HG02973 (cell line): ENCODE results near the gene DDAH1.

Experiments
- ATAC-seq: cut with Tn5 transposase; IDR thresholded peaks from one replicate; pipeline ENCODE4 v1.9.1; 2021; ENCODE audit warnings: moderate library complexity; ENCODE audit not compliant: unreplicated experiment

Gene DDAH1

DNA sequence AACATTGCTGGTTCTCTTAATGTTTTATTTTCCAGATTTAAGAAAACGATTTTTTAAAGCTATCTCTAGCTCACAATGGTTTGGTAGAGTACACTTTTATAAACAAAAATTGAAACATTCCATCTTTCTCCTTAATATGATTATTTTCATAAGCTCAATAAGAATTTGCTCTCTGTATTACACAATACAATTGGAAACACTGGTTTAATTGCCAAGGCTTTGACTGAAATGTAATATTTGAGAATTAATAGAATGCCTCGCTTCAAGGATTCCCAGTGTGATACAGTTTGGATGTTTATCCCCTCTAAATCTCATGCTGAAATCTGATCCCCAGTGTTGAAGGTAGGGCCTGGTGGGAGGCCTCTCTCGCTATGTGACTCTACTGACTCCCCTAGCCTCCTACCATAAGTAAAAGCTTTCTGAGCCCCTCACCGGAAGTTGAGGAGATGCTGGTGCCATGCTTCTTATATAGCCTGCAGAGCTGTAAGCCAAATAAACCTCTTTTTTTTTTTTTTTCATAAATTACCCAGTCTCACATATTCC lies 67.4 kb downstream of the DDAH1 start:
- ATAC-seq = no peak

DNA sequence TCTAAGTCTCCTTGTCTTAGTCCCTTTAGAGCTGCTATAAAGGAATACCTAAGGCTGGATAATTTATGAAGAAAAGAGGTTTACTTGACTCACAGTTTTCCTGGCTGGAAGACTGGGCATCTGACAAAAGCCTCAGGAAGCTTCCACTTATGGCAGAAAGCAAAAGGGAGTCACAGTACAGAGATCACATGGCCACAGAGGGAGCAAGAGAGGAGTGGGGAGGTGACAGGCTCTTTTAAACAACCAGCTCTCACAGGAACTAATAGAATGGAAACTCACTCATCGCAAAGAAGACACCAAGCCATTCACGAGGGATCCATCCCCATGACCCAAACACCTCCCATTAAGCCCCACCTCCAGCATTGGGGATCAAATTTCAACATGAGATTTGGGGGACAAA lies 68.8 kb downstream of the DDAH1 start:
- ATAC-seq = no peak

- no peak for ATAC-seq
Observed at GRCh38 chr1:85394130-85394529, 70.8 kb downstream of the DDAH1 start.

DNA sequence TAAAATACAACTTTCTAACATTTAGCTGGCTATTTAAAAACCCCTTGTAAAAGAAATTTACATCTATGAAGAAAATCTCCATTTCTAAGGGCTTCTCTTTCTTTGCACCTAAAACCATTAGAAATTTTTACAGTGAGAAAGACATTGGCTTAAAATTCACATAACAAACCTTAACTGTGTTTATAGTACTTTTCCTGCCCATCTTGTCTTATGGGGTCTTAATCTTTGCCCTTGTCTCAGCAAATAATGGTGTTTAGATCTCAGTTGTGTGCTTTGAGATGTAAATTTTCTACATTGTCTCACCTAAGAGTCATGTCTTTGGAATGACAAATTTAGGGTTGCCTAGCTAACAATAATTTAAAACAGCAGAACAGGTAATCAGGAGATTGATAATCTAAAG lies 71.5 kb downstream of the DDAH1 start:
- ATAC-seq = no peak

- ATAC-seq = no peak
Observed at GRCh38 chr1:85388416-85388815, 76.5 kb downstream of the DDAH1 start.

DNA sequence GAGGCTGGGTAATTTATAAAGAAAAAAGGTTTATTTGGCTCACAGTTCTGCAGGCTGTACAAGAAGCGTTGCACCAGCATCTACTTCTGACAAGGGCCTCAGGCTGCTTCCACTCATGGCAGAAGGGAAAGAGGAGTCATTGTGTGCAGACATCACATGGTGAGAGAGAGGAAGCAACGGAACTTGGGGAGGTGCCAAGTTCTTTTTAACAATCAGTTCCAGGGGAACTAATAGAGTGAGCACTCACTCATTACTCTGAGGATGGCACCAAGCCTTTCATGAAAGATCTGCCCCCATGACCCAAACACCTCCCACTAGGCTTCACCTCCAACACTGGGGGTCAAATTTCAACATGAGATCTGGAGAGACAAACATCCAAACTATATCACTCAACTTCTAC lies 77.2 kb downstream of the DDAH1 start:
- ATAC-seq = no peak

GRCh38 chr1:85386068-85386722 lies 78.8 kb downstream of the DDAH1 start:
- ATAC-seq = no peak

- ATAC-seq = no peak
Observed at GRCh38 chr1:85379203-85380136, 85.5 kb downstream of the DDAH1 start.

GRCh38 chr1:85378534-85378933 lies 86.4 kb downstream of the DDAH1 start:
- ATAC-seq = no peak

GRCh38 chr1:85376356-85376755 lies 88.6 kb downstream of the DDAH1 start:
- no peak for ATAC-seq

DNA sequence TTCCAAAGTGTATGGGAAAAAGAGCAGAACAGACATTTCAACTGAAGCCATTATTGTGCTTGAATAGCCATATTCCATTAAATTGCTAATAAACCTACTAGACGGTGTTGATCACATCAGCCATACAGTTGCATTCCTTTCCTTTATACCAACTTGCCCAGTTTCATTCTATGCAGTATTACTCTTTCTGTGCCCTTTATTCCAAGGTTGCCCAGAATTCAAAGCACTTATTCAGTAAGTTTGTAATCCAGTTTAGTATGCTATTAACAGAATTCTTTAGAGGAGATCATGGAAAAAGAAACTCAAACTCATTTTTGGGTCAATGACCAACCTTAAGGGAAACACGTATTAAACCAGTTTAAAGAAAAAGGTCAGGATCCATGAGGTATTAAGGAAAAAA lies 89.5 kb downstream of the DDAH1 start:
- no peak for ATAC-seq

GRCh38 chr1:85374160-85374559 lies 90.8 kb downstream of the DDAH1 start:
- no peak for ATAC-seq

DNA sequence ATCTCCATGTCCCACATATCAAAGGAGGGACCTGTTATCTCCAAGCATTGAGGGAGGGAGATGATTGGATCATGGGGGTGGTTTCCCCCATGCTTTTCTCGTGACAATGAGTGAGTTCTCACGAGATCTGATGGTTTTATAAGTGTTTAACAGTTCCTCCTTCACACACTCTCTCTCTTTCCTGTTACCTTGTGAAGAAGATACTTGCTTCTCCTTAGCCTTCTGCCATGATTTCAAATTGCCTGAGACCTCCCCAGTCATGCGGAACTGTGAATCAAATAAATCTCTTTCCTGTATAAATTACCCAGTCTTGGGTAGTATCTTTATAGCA lies 91.6 kb downstream of the DDAH1 start:
- no peak for ATAC-seq

- ATAC-seq = no peak
Observed at GRCh38 chr1:85372683-85373377, 92.1 kb downstream of the DDAH1 start.

DNA sequence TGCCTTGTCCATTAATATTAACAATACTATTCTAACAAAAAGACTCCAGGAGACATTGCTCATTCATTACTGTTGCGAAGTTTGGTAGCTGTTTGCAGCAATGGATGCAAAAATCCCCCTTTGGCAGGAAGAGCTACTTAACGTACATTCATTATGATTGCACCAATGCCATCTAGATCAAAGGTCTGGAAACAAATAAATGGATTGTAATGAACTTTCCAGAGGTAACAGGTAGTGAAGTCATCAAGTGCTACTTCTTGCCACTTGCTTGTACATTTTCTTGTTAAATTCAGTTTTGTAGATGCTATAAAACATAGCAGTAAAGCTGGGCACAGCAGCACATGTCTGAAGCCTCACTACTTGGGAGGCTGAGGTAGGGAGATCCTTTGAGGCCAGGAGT lies 93.9 kb downstream of the DDAH1 start:
- ATAC-seq = no peak

DNA sequence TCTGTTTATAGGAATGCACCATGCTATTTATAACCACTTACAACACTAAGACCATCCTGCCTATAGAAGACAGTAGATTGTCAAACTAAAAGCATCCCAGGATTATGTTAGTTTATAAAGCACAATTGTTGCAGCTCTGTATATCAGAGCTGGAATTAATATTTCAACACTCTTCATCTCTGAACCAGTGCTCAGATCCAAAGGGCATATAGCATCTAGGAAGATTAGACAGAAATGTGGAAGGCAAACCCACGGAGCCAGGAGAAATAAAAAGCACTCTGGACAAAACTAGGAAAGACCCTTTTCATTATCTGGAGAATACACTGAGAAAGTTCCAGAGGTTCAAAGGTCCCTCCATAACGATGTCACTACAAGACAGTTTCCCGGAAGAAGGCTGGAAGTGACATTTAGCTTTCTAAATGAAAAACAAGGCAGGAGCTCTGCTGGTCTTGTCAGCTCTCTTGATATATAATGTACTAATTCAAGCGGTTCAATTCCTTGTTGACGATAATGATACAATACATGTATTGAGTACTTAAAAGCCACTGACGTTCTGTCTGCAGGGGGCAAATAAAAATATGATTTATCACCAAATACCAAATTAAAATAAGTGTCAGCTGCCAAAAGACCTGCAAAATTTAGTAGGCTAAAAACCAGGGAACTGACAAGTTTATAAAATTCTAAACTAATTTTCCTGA lies 96.7 kb downstream of the DDAH1 start:
- ATAC-seq = no peak

DNA sequence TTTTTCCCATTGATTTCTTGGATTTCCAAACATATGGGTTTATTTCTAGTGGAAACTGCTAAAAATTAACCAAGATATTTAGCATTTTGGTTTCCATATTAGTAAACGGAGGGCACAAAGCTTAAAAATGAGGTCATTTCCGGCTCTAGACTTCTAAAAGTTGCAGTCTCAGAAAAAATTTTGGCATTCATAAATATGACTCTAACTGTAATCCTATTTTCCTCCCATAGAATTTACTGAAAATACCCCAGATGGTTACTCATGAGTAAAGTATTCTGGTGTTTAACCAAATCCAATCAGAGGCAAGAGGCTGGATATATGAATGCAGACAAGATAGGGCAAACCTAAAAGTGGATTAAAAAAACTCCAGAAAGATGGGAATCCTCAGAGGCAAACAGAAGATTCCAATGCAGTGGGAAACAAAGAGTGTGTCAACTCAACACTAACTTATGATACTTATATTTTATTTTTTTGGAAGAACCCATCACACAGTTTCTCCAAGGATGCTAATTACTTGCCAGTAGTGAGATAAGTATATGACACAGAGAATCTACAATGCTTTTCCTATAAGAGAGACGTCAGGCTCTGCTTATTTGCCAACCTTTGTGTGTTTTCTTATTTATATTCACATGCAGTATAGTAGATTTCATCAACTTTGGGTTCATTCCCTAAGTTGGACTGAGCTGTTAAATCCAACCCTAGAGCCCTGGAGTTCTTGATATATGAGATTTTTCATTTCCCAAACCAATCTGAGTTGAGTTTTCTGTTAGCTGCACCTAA lies 98.4 kb downstream of the DDAH1 start:
- ATAC-seq = no peak

- no peak for ATAC-seq
Observed at GRCh38 chr1:85365851-85366250, 99.1 kb downstream of the DDAH1 start.

DNA sequence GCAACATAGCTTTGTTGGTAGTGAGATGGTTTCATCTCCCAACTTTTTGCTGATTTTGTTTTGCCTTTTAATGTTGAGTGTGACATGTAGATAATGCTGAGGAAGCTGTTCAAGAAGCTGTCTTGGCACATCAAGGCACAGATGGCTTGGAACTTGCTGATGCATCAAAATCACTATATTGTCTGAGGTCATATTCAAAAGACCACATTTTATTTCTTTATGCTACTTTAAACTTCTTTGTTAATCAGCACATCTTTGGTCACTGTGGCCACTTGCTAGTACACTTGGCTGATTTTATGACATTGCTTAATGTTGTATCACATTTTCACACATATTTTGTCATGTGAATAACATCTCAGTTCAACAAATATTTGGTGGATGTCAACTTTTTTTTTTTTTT lies 101.4 kb downstream of the DDAH1 start:
- no peak for ATAC-seq

DNA sequence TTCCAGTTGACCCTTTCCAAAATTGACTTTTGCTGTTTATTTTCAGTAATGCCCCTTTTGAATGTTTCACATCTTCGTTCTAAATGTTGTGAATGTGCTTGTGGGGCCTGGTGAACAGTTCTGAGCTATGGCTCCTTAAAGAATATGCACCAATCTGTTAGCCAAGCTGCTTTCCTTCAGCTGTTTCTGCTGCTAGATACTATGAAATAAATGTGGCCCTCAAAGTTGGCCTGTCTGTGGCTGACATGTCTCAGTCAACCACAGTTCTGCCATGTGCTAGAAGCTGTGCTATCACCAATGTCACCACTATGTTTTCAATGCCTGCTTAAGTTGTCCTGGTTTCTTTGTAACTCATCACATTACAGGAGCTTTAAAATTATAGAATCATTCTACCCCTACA lies 101.9 kb downstream of the DDAH1 start:
- no peak for ATAC-seq
